NCI-H2196 treated with DMSO at 0.1 percent for 48 hours (cell line): Measurements from ENCODE around the gene ABCC1.
A peak's percentile ranks its signal among the peaks of the same experiment; 100 is the strongest.
"Not testable (repeated sequence)": the region's sequence is repeated elsewhere in the genome, so short reads cannot be mapped to it uniquely, and the experiment has no call there.

ENCODE experiments used
- DNase-seq: peaks from one replicate; lab custom pipeline; 2025; ENCODE audit not compliant: unreplicated experiment; lab: John Stamatoyannopoulos, UW

Gene ABCC1

DNA sequence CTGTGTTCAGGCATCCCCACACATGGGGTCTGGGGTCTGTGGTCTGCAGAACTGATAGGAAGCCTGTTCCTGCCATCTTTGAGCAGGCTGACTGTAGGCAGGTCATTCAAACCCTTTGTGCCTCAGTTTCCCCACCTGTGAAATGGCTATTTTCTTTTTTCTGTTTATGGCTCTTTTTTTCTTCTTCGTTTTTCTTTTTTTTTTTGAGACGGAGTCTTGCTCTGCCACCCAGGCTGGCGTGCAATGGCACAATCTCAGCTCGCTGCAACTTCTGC, 201.4 kb downstream of the ABCC1 start:
- DNase-seq, result no peak

DNA sequence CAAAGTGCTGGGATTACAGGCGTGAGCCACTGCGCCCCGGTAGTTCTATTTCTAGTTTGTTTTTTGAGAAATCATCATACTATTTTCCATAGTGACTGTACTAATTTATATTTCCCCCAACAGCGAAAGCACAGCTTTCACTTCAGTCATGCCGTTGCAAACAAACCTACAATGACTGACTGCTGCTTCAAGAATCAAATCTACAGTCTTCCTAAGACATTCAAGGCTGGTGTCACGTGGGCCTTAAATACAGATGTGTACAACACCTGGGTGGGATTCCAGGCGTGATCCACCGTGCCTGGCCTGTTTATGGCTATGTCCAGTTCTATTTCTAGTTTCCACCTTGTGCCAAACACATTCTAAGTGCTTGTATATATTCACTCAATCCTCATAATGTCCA, 201.9 kb downstream of the ABCC1 start:
- no peak for DNase-seq

DNA sequence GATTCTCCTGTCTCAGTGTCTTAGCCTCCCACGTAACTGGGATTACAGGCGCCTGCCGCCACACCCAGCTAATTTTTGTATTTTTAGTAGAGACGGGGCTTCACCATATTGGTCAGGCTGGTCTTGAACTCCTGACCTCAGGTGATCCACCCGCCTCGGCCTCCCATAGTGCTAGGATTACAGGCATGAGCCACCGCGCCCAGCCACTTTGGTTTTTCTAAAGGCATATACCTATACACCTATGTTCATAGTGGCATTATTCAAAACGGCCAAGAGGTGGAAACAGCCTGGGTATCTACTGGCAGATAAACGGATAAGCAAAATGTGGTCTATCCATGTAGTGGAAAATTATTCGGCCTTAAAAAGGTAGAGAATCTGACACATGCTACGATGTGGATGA, 203.6 kb downstream of the ABCC1 start:
- DNase-seq, result not testable (repeated sequence)

DNA sequence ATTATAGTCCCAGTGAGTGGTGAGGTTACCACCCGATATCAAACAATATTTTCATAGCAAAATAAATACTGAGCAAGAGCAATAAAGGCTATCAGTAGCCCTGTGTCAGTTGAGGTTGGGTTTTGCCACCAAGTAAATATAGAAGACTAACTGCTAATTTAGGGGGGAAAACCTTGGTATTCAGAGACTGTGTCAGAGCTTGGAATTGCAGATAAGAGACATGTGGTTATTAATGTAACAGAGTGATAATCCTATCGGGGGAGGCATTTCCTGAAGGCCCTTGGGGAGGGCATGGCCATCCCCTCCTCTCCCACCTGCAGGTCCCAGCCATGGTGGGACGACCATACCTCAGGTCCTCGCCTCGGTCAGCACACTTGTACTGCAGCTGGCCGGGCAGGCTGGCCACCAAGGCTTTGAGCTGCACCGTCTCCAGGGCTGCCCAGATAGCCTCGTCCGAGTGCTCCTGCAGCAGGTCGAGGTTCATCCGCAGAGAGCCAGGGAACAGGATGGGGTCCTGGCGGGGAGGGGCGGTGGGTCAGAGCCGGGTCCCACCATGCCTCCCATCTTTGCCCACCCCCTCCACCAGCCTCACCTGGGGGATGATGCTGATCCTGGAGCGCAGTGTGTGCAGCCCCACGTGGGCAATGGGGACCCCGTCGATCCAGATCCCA, 205.0 kb downstream of the ABCC1 start:
- no peak for DNase-seq

DNA sequence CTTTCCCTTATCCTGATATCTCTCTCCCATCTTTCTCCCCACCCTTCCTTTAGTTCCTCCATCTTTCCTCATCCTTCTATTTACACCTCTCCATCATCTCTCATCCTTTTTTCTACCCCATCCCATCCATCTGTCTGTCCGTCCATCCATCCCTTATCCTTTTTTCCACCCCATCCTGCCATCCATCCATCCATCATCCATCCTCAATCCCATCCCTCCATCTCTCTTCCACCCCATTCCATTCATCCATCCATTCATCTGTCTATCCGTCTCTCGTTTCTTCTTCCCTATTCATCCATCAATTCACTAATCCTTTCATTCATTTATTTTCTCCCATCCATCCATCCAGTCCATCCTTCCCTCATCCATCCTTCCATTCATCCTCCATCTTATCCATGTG, 205.8 kb downstream of the ABCC1 start:
- no peak for DNase-seq

DNA sequence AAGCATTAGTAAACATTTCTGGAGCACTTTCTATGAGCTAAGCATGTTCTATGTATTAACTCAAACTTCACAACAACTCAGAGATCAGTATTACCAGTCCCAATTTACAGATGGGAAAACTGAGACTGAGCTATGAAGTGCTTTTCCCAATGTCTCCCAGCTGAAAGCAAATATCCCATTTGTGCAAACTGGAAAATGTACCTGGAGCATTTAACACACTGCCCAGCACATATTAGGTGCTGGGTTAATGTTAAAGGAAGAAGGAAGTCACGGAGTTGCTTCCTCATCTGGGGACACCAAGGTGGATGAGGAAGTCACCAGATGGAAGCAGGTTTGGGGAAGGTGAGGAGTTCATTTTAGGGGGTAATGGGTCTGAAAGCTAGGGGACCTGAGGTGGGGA, 207.8 kb downstream of the ABCC1 start:
- no peak for DNase-seq

DNA sequence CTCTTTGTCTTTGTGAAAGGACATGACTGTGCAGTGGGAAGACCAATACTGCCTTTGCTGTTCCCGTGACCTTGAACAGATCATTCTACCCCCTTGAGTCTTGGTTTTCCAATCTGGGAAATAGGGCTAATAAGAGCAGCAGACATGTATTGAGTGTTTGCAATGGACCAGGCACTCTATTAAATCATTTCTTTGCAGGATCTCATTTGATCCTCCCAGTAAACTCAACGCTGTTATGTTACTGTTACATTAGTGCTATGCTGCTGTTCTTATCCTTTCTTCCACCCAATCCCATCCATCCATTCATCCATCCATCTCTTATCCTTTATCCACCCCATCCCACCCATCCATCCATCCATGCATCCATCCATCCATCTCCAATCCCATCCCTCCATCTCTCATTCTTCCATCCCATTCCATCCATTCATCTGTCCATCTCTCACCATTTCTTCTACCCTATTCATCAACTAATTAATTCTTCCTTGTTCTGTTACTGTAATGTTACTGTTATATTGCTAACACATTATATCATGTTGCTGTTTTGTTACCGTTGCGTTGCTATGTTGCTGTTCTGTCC, 208.8 kb downstream of the ABCC1 start:
- DNase-seq, result no peak

DNA sequence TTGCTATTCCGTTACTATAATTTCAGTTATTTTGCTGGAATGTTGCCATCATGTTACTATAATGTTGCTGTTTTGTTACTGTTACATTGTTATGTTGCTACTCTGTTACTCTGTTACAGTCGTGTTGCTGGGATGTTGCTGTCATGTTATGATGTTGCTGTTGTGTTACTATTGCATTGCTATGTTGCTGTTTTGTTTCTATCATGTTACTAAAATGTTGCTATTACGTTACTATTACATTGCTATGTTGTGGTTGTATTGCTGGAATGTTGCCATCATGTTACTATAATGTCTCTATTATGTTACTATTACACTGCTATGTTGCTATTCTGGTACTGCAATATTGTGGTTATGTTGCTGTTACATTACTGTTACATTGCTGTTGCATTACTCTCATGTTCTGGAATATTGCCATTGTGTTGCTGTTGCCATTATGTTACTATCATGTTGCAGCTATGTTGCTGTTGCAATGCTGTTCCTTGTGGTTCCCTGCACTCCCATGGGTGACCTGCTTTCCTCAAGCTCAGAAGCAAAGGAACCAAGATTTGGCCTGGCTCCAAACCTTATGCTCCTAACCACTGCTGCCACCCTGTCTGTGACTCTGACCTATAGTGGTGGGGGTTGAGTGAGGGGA, 209.4 kb downstream of the ABCC1 start:
- DNase-seq, result no peak

DNA sequence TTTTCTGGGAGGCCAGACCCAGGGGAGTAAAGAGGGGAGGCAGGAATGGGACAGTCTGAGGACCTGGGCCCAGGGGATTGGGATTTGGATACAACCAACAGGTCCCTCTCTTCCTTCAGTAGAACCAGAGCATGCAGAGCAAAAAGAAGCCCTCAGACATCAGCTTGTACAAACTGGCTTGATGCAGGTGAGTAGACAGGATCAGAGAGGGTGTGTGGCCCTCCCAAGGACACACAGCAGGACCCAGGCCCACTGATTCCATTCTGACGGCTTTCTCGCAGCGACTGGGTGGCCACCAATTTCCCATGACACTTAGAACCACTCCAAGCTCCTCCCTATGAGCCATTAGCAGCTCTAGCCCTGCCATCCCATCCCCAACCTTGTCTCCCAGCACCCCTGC, 210.2 kb downstream of the ABCC1 start:
- no peak for DNase-seq

DNA sequence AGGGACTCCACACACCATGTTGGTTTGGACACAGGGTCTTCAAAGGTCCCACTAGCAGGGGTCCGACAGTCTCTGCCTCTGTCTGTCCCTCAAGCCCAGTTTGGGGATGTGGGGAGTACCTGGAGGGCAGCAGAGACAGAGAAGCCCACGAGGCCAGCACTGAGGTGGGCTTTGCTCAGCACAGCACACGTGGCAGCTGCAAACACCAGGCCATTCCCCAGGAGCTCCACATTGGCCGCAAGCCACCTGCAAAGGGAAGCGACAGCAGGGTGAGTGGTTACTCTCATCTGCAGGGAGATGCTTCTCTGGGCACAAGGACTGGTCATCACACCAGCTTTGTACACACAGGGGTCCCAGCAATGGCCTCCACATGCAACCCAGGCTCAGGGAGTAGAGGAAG, 211.9 kb downstream of the ABCC1 start:
- DNase-seq, result no peak

DNA sequence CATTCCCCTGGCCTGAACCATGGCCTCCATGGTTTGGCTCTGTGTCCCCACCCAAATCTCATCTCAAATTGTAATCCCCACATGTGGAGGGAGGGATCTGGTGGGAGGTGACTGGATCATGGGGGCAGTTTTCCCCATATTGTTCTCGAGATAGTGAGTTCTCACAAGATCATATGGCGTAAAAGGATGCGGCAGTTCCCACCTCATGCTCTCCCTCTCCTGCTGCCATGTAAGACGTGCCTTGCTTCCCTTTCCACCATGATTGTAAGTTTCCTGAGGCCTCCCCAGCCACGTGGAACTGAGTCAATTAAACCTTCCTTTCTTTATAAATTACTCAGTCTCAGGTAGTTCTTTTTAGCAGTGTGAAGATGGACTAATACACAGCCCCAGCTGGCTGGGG, 212.4 kb downstream of the ABCC1 start:
- DNase-seq, result not testable (repeated sequence)

DNA sequence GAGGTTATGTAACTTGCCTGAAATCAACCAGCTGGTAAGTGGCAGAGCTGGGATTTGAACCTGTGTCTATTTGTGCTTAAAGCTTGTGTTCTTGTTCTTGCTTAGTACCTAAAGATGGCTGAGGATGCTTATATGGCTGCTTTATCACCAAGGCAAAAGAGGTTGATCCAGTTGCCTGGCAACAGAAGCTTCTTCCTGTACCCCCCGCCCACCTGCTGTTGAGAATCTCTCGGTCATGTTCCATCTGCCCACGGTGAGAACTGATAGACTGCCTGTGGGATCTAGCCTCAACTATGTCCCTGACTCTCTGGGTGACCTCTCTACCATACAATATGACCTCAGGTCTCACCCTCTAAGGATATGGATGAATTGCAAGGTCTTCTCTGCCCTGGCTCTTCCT, 213.2 kb downstream of the ABCC1 start:
- DNase-seq, result no peak

DNA sequence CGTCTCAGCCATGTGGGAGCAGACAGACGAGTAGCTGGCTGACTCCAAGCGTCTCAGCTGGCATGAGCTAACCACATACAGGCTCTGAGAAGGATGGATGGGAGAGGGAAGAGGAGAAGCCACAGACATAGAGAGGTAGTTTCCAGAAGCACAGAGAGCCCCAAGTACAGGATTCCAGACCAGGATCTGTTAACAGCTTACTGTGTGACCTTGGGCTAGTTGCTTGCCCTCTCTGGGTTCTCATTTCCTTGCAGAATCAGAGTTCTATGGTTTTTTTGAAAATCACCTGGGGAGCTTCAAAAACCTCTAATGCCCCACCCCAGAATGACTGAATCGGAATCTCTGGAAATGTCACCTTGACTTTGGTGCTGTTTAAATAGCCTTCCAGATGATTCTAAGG, 213.7 kb downstream of the ABCC1 start:
- DNase-seq, result no peak

DNA sequence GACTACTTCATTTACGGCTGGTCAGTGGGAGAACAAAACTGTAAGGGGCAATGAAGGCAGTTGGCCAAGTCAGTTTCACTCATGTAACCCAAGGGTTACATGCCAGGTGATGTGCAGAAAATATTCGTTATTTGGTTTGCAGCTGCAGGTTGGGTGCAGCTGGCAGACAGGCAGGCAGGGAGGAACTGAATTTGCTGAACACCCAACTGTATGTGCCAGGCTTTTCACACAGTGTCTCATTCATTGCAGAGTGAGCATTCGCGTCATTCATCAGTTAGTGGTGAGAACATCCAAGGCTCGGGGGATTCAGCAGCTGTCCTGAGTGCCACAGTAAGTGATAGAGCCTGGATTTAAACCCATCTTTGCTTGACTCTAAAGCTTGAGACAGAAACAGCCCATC, 214.2 kb downstream of the ABCC1 start:
- peak; percentile 11 for DNase-seq

DNA sequence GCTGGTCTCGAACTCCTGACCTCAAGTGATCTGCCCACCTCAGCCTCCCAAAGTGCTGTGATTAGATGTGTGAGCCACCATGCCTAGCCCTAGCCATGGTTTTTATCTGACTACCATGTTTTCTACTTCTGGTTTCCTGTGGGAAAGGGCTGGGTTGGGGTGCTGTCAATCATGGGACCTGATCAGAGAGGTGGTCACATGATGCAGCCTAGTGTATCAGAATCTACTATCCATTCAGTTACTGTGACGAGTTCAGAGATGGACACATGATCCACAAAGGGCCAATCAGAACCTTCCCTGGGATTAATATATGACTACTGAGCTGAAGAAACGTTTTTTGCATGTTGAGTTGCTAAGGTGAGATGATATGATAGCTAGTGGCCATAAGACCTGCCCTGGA, 214.8 kb downstream of the ABCC1 start:
- DNase-seq, result no peak

DNA sequence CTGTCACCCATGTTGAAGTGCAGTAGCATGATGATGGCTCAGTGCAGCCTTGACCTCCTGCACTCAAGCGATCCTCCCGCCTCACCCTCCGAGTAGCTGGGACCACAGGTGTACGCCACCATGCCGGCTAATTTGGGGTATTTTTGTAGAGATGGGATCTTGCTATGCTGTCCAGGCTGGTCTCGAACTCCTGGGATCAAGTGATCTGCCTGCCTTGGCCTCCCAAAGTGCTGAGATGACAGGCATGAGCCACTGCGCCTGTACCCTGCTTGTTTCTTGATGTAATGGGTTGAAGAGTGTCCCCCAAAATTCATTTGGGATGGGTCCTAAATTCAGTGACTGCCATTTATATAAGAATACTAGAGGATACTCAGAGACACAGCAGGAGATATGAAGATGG, 216.7 kb downstream of the ABCC1 start:
- DNase-seq, result no peak

DNA sequence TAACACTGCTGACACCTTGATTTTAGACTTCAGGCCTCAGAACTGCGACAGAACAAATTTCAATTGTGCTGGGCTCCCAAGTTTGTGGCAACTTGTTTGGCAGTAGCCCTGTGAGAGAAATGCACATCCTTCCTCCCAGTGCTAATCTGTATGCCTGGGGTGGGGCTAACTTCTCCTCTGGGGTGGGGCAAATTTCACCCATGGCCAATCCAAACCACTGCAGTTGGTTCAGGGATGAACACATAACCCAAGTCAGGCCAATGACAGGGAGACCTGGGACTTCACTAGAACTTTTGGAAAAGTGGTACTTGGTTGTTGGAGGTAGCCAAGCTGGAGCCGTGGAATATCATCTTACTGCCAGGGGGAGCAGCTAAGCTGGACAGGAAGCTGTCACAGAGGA, 217.5 kb downstream of the ABCC1 start:
- no peak for DNase-seq

DNA sequence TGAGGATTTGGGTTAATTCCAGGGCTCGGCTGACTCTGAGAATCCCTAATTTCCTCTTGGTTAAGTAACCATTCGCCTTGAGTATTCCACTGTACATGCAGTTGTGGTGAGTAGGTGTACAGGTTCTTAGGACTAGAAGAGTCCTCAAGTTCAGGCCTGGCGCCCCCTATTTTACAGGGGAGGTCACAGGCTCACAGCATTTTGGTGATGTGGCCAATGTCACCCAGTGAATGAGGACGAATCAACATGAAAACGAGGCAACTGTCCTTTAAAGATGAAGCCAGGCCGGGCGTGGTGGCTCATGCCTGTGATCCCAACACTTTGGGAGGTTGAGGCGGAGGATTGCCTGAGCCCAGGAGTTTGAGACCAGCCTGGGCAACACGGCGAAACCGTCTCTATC, 218.5 kb downstream of the ABCC1 start:
- DNase-seq, result no peak

DNA sequence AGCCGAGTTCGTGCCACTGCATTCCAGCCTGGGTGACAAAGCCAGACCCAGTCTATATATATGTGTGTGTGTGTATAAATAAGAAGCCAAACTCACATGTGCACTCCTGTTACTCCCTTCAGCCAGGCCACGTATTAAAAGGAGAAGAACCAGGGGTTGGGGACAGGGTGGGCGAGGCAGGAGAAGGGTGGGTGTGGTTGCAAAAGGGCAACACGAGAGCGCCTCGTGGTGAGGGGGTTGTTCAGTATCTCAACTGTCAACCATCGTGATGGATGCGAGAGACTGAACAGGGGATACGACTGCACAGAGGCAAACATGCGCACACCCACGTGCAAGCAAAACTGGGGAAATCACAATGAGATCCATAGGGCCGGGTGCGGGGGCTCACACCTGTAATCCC, 219.0 kb downstream of the ABCC1 start:
- no peak for DNase-seq

DNA sequence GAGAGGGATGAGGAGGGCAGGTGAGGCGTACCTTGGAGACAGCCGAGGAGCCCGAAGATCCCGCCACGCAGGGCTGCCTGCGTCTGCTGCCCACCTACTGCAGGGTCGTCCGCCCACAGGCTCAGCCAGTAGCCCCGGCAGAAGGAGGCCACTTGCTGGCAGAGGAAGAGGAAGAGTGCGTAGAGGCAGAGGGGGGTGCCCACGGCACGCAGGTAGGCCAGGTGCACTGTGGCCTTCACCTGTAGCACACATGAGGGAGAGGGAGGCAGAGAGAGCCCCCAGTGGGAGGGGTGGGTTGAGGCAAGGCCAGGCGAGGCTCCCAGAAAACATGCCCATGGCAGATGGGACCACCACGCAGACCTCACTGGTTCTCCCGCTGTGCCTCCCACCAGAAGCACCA, 220.2 kb downstream of the ABCC1 start:
- DNase-seq, result no peak

DNA sequence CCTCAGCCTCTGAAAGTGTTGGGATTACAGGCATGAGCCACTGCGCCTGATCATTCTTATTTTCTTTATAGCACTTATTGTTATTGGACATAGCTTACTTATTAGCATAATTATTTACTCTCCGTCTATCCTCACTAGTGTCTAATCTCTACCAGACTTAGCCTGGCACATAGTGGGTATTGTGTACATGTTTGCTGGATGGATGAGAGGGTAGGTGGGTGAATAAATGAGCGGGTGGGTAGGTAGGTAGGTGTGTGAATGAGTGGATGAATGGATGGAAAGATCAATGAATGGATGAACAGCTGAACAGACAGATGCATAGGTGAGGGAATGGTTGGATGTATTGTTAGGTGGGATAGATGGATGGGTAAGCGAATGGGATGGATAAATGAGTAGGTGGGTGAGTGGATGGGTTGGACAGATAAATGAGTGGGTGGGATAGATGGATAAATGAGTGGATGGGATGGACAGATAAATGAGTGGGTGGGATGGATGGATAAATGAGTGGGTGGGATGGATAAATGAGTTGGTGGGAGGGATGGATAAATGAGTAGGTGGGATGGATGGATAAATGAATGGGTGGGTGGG, 222.0 kb downstream of the ABCC1 start:
- no peak for DNase-seq

DNA sequence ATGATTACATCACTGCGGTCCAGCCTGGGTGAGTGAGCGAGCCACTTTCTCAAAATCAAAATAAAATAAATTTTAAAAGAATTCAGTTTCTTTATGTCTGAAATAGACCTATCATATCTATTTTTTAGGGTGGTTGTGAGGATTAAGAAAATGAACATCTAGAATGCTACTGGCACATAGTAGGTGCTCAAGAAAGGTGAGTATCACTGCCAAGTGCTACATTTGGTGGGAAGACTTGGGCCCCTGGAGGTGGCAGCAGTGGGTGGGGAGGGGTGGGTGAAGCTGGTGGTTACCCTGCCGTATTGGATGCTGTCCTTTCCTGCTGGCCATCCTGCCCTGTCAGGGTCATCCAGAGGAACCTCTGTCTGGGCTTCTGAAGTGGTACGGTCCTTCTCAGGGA, 223.6 kb downstream of the ABCC1 start:
- DNase-seq, result no peak

DNA sequence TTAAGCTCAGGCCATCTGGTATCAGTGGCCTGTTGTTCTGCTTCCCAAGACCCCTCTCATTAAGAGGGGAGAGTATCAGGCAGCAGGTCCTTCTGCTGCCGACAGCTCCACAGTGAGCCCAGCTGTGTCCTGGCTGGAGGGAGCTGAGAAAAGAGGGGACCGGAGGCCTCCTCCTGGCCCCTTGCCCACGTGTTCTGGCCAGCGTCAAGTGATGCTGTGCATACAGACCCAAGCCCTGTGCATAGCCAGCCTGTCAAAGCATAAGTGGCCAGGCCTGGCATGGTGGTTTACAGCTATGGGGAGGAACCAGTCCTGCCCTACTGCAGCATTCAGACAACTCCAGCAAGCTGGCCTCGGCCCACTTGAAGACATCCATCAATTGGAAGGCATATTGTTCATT, 225.9 kb downstream of the ABCC1 start:
- no peak for DNase-seq
